ENCODE measurements around the gene PCSK2. TPM values are rescaled to one million over a fixed set of nuclear protein-coding genes. Genes with fewer than 3 reads are reported as not detected.

The PCSK2 gene
- total RNA-seq, 1 donor from 2014 or later, result 0.74 TPM

DNA sequence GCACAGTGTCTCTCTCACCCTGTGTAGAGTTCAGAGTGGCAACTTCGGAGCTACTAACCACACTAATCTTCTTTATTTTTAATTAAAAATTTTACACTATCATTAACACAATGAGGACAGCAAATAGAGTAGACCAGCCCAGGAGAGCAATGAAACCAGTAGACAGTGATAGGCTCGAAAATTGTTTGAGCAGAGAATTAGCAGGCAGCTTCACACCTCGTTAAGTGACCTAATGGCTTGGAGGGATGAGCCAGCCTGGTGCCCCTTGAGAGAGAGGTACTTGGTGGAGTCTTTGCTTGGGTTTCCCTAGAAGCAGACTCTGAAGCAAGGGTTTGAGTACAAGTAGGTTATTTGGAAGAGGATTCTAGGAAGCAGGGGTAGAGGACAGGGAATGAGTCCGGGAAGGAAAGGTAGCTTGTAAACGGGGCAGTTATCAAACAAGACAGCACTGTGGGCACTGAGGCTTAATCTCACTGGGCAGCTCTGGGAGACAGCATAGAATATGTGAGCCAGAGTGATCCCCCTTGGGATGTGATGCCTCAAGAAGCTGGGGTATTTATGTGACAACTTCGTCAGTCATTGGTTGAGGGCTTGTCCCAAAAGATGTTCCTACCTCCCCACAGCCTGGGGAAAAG, 146.1 kb downstream of the PCSK2 start:
- Histone ChIP-seq H3K27me3 (ENCODE audit: low read depth) (peaks cover 11% of the 10 kb centered on the region), H3K4me3 (no peak overlapping the region), H3K36me3 (no peaks in the 10 kb centered on the region), H3K4me1 (no peaks in the 10 kb centered on the region), H3K9me3 (replicated peaks) (no peaks in the 10 kb centered on the region), H3K27ac (replicated peaks) (no peak overlapping the region)
- TF ChIP-seq, protein P1, sequence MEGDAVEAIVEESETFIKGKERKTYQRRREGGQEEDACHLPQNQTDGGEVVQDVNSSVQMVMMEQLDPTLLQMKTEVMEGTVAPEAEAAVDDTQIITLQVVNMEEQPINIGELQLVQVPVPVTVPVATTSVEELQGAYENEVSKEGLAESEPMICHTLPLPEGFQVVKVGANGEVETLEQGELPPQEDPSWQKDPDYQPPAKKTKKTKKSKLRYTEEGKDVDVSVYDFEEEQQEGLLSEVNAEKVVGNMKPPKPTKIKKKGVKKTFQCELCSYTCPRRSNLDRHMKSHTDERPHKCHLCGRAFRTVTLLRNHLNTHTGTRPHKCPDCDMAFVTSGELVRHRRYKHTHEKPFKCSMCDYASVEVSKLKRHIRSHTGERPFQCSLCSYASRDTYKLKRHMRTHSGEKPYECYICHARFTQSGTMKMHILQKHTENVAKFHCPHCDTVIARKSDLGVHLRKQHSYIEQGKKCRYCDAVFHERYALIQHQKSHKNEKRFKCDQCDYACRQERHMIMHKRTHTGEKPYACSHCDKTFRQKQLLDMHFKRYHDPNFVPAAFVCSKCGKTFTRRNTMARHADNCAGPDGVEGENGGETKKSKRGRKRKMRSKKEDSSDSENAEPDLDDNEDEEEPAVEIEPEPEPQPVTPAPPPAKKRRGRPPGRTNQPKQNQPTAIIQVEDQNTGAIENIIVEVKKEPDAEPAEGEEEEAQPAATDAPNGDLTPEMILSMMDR (IDR thresholded peaks at IDR 0.05; ENCODE audit: borderline replicate concordance), result no peak
- intact Hi-C loops (cut with micrococcal nuclease), result no loop called here
- DNase-seq, result no peak

DNA sequence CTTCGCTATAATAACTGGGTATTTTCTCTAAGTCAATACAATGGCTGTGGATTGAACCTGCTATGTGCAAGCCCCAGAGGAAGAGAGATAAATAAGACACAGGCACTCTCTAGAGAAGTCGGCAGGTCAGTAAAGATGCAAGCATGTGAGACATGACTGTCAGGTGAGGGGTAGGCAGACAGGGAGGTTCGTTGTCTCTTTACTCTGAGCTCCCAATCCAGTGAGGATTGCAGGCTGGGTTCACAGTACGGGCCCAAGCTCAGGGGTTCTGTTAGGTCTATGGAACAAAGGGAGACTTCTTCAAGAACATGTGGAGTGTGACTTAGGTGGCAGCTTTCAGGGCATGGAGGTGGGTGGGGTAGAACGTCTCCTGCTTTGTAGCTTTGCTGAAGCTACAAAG, 147.2 kb downstream of the PCSK2 start:
- Histone ChIP-seq H3K4me3 (no peak overlapping the region), H3K27me3 (ENCODE audit: low read depth) (peaks cover 11% of the 10 kb centered on the region), H3K9me3 (replicated peaks) (no peaks in the 10 kb centered on the region), H3K27ac (replicated peaks) (no peak overlapping the region), H3K36me3 (no peaks in the 10 kb centered on the region), H3K4me1 (no peaks in the 10 kb centered on the region)
- TF ChIP-seq, protein P1 (IDR thresholded peaks at IDR 0.05; ENCODE audit: borderline replicate concordance), result no peak
- intact Hi-C loops (cut with micrococcal nuclease), result no loop called here
- DNase-seq, result no peak

DNA sequence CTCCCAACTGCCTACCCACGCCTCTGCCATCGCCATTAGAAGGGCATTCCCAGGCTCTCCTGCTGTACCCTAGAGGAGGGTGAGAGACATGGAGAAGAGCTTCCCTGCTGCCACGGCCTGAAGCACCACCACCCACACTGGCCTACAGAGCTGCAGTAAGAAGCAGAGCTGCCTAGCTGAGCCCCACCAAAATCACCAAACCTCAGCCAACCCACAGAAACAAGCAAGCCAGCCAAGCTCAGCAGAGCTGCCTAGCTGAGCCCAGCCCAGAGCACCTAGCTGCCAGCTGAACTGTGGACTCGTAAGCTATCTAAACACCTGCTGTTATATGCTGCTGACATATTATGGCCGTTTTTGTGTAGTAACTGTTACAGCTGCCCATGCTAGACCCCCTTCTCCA, 149.2 kb downstream of the PCSK2 start:
- no peak overlapping the region for H3K4me3 ChIP-seq
- H3K4me1 ChIP-seq, result no peaks in the 10 kb centered on the region
- H3K27ac ChIP-seq (replicated peaks), result no peak overlapping the region

DNA sequence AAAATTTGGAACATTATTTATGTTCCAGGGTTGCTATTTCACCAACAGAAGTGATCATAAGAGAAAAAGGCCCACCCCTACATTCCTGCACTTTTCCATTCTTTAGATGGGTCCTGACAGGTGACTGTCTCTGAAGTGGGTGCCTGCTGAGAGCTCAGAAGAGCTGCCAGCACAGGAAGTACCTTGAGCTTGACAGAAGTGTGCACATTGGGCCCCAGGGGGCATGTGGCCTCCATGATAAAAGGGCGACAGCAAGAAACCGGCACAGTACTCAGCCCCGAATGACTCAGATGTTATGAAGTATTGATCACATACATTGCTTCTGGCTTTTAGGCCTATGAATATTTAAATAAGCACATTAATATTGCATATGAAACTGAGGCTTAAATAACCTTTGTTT, 150.4 kb downstream of the PCSK2 start:
- Histone ChIP-seq H3K4me1 (no peaks in the 10 kb centered on the region), H3K27me3 (ENCODE audit: low read depth) (peaks cover 4% of the 10 kb centered on the region), H3K9me3 (replicated peaks) (no peaks in the 10 kb centered on the region), H3K36me3 (no peaks in the 10 kb centered on the region), H3K4me3 (no peak overlapping the region), H3K27ac (replicated peaks) (no peak overlapping the region)
- intact Hi-C loops (cut with micrococcal nuclease), result no loop called here
- DNase-seq, result no peak
- TF ChIP-seq, protein P1 (IDR thresholded peaks at IDR 0.05; ENCODE audit: borderline replicate concordance), result no peak

More for the DNA sequence above, 149.2 kb downstream of the PCSK2 start:
- no peaks in the 10 kb centered on the region for H3K9me3 ChIP-seq (replicated peaks)
- peaks cover 5% of the 10 kb centered on the region for H3K27me3 ChIP-seq (ENCODE audit: low read depth)
- intact Hi-C loops (cut with micrococcal nuclease), result no loop called here
- no peak for DNase-seq
- TF ChIP-seq, protein P1 (IDR thresholded peaks at IDR 0.05; ENCODE audit: borderline replicate concordance), result no peak
- no peaks in the 10 kb centered on the region for H3K36me3 ChIP-seq

DNA sequence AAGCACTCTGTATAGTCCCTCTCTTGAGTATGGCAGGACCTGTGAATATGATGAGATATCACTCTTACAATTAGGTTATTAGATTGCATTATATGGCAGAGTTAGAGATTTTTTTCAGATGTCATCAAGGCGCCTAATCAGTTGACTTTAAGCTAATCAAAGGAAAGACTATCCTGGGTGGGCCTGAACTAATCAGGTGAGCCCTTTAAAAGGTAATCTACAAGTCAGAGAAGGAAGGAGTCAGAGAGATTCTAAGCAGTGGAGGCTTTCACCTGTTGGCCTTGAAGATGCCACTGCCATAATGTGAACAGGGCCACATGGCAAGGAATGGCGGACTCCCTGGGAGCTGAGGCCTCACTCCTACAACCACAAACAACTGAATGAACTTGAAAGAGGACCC, 152.8 kb downstream of the PCSK2 start:
- Histone ChIP-seq H3K27me3 (ENCODE audit: low read depth) (peaks cover 4% of the 10 kb centered on the region), H3K36me3 (no peaks in the 10 kb centered on the region), H3K4me3 (no peak overlapping the region), H3K4me1 (no peaks in the 10 kb centered on the region), H3K27ac (replicated peaks) (no peak overlapping the region), H3K9me3 (replicated peaks) (no peaks in the 10 kb centered on the region)
- TF ChIP-seq, protein P1 (IDR thresholded peaks at IDR 0.05; ENCODE audit: borderline replicate concordance), result no peak
- intact Hi-C loops (cut with micrococcal nuclease), result no loop called here
- DNase-seq, result no peak
